K562 (cell line): ENCODE results near the gene BCAR3. TPM values are rescaled to one million over a fixed set of nuclear protein-coding genes. Genes with fewer than 3 reads are reported as not detected.

Experiments used
- ATAC-seq: fragments of 200-7000 bp; cut with Tn5 transposase; 3 replicates; pipeline ENCODE4 v1.9.1; 2020; ENCODE audit warnings: moderate library complexity
- BruUV-seq: library from RNA; stranded (reverse); fragments of 400-500 nt; replicated peaks from 2 replicates; lab custom pipeline; 2021; lab: Mats Ljungman, UMichigan
- CTCF ChIA-PET: fragments of 300-600 bp; formaldehyde crosslinking; extraction: SDS; loops from one replicate; lab custom pipeline; 2021; ENCODE audit warnings: low intra/inter-chr PET ratio; lab: Yijun Ruan, JAX
- POLR2A ChIA-PET: fragments of 300-600, 350-650 bp; sonication (Branson Sonifier 250); formaldehyde crosslinking; extraction: SDS; loops from one replicate; lab custom pipeline; 2021; ENCODE audit warnings: antibody characterized with exemption, inconsistent platforms; lab: Yijun Ruan, JAX
- DNase-seq, 4 experiments: peaks; one replicate each; pipeline versions ENCODE4 v3.0.0 to v3.0.0-alpha.2; 2011 to 2018; ENCODE audit warnings: low spot score in 3 of 4, mixed read lengths in 3 of 4; ENCODE audit errors: extremely low read depth in 1 of 4
- FAIRE-seq: peaks from 2 replicates; lab custom pipeline; 2011; peaks lifted over from hg19 to GRCh38; lab: Jason Lieb, UNC
- H2AFZ ChIP-seq: 2 replicates; pipeline ENCODE4 v1.6.0; 2011; ENCODE audit warnings: low read depth, low read length, control low read depth, inconsistent platforms
- H3K27ac ChIP-seq: fragments of 200-600 bp; 3 replicates; pipeline ENCODE4 v1.8.0; 2011; ENCODE audit warnings: low read depth, mild to moderate bottlenecking, control low read depth, inconsistent platforms, low read length, moderate library complexity, mixed read lengths; ENCODE audit errors: extremely low read depth
- H3K27me3 ChIP-seq, 2 experiments: fragments of 300-600 bp in 1 of 2; 2 replicates in 1 of 2; 3 replicates in 1 of 2; pipeline versions ENCODE4 v1.6.0 to v1.8.0; 2011; ENCODE audit warnings: inconsistent platforms in 2 of 2, low read length in 2 of 2, mild to moderate bottlenecking in 1 of 2, mixed read lengths in 1 of 2, moderate library complexity in 1 of 2; ENCODE audit not compliant: control insufficient read depth in 2 of 2, insufficient read depth in 2 of 2
- H3K36me3 ChIP-seq: fragments of 300-600 bp; 3 replicates; pipeline ENCODE4 v1.8.0; 2011; ENCODE audit warnings: mild to moderate bottlenecking, low read length, inconsistent platforms; ENCODE audit not compliant: control insufficient read depth, insufficient read depth
- H3K4me1 ChIP-seq, 2 experiments: fragments of 200-600 bp in 1 of 2; replicated peaks in 1 of 2; 2 replicates in 1 of 2; 3 replicates in 1 of 2; pipeline versions ENCODE4 v1.5.1 to v1.8.0; 2011; ENCODE audit warnings: inconsistent platforms in 2 of 2, low read length in 2 of 2, mild to moderate bottlenecking in 1 of 2, mixed read lengths in 1 of 2, moderate library complexity in 1 of 2; ENCODE audit not compliant: control insufficient read depth in 2 of 2, insufficient read depth in 2 of 2
- H3K4me2 ChIP-seq: 2 replicates; pipeline ENCODE4 v1.6.1; 2011; ENCODE audit warnings: low read length, control low read depth, inconsistent platforms, mixed read lengths; ENCODE audit not compliant: insufficient read depth
- H3K4me3 ChIP-seq: fragments of 200-600 bp; sonication (generic), shearing (Covaris generic); 2 replicates; pipeline ENCODE4 v1.5.1; 2016; ENCODE audit warnings: control low read depth, inconsistent platforms
- H3K79me2 ChIP-seq: fragments of 200-600 bp; 3 replicates; pipeline ENCODE4 v1.8.0; 2011; ENCODE audit warnings: low read length, inconsistent platforms; ENCODE audit not compliant: control insufficient read depth, insufficient read depth
- H3K9ac ChIP-seq, 2 experiments: 2 replicates each; pipeline versions ENCODE4 v1.6.0 to v1.6.1; 2011; ENCODE audit warnings: low read depth in 2 of 2, low read length in 2 of 2, control low read depth in 1 of 2, inconsistent platforms in 1 of 2, mild to moderate bottlenecking in 1 of 2, mixed read lengths in 1 of 2; ENCODE audit not compliant: insufficient read depth in 1 of 2
- H3K9me1 ChIP-seq: one replicate; pipeline ENCODE4 v1.6.0; 2011; ENCODE audit warnings: inconsistent platforms, mild to moderate bottlenecking, low read length, moderate library complexity; ENCODE audit not compliant: control insufficient read depth, insufficient read depth
- H3K9me3 ChIP-seq: replicated peaks from 2 replicates; pipeline ENCODE4 v1.5.1; 2011; ENCODE audit warnings: low read depth, low read length, inconsistent platforms; ENCODE audit not compliant: control insufficient read depth, insufficient read depth
- H4K20me1 ChIP-seq: replicated peaks from 2 replicates; pipeline ENCODE4 v1.6.1; 2011; ENCODE audit warnings: low read length, inconsistent platforms, mixed read lengths; ENCODE audit not compliant: control insufficient read depth, insufficient read depth
- ATF3 ChIP-seq, 2 experiments: fragments of 450-650 bp in 1 of 2; sonication (generic) in 1 of 2; formaldehyde crosslinking in 1 of 2; IDR thresholded peaks in 1 of 2; conservative IDR thresholded peaks in 1 of 2; 2 replicates each; pipeline versions ENCODE4 v1.6.1 to v1.8.1; 2016 to 2023; ENCODE audit warnings: mild to moderate bottlenecking in 2 of 2, moderate library complexity in 2 of 2, inconsistent platforms in 1 of 2, missing genetic modification reagents in 1 of 2
- CBFA2T3 ChIP-seq: fragments of 450-650 bp; IDR thresholded peaks from 2 replicates; pipeline ENCODE4 v1.6.1; 2017
- CREM ChIP-seq: IDR thresholded peaks from 2 replicates; pipeline ENCODE4 v1.6.1; 2014; ENCODE audit warnings: antibody characterized with exemption, low read depth
- MAZ ChIP-seq, 2 experiments: fragments of 450-650 bp in 1 of 2; sonication (generic) in 1 of 2; formaldehyde crosslinking; IDR thresholded peaks in 1 of 2; conservative IDR thresholded peaks in 1 of 2; 2 replicates each; pipeline versions ENCODE4 v1.4.0 to v1.5.0; 2020; ENCODE audit warnings: mild to moderate bottlenecking in 1 of 2, missing genetic modification reagents in 1 of 2
- POLR2G ChIP-seq: fragments of 200-400 bp; formaldehyde crosslinking; IDR thresholded peaks from 2 replicates; pipeline ENCODE4 v1.6.1; 2017; ENCODE audit warnings: low read depth, mild to moderate bottlenecking, antibody characterized with exemption, low read length, moderate library complexity
- RBFOX2 ChIP-seq: fragments of 200-400 bp; formaldehyde crosslinking; IDR thresholded peaks from 2 replicates; pipeline ENCODE4 v1.6.1; 2017; ENCODE audit warnings: low read depth, mild to moderate bottlenecking, low read length, moderate library complexity
- RFX5 ChIP-seq: IDR thresholded peaks from 2 replicates; pipeline ENCODE4 v1.6.1; 2011; ENCODE audit warnings: low read depth, mild to moderate bottlenecking, improper control_type of control experiment, low read length
- WGBS: fragments of 100-300 bp; shearing (Covaris generic); methylation state at CpG from one replicate; pipeline ENCODE4 v1.1.6; 2016; ENCODE audit warnings: low coverage, mixed read lengths; ENCODE audit not compliant: insufficient coverage; ENCODE audit errors: missing lambda C conversion rate; 5-methylcytosine and 5-hydroxymethylcytosine counted together
- in situ Hi-C: fragments of 300-500 bp; cut with MboI; formaldehyde crosslinking; loops from 4 replicates; pipeline ENCODE4 v1.15.0; 2018; ENCODE audit warnings: inconsistent platforms, mixed read lengths
- intact Hi-C: fragments of 100-400 bp; cut with micrococcal nuclease; formaldehyde crosslinking; loops from 2 replicates; pipeline ENCODE4 v1.14.2; 2022
- polyA plus RNA-seq, 8 experiments: library from polyadenylated mRNA; depleted of rRNA in 4 of 8; stranded (reverse) in 5 of 8; unstranded in 3 of 8; fragments of >200 nt; fragmentation: Nextera tagmentation in 2 of 8; fragmentation: Illumina TruSeq in 1 of 8; extraction: Ambion mirVana in 2 of 8; extraction: Trizol in 1 of 8; gene quantifications; 2 replicates each; pipeline versions ENCODE4 v1.2.1 to v1.2.3, GENCODE V29; 2011 to 2014; ENCODE audit warnings: inconsistent platforms in 1 of 8, missing spikeins in 1 of 8
- total RNA-seq, 7 experiments: library from RNA; depleted of rRNA in 6 of 7; stranded (reverse); fragments of >200 nt in 6 of 7; fragmentation: Illumina TruSeq in 2 of 7; extraction: Trizol in 2 of 7; gene quantifications; 2 replicates each; pipeline versions ENCODE4 v1.2.1 to v1.2.3, GENCODE V29; 2011 to 2021; ENCODE audit warnings: low replicate concordance in 1 of 7

BCAR3 gene
- total and polyA plus RNA-seq, 9 of the 15 experiments (the other 6 are each of a cell fraction or from before 2014, with no cell fraction given) = 1.8 to 6.3 (median 3.8) TPM

- no peaks in the 10 kb centered on the region for H3K9me1 ChIP-seq
- FAIRE-seq (no peak), DNase-seq (no peak), ATAC-seq (no peak)
- H3K79me2 ChIP-seq = no peaks in the 10 kb centered on the region
- intact Hi-C loops (no loop called here), in situ Hi-C loops (no loop called here)
- POLR2A ChIA-PET = no interaction called here
- CTCF ChIA-PET = no interaction called here
- no peak overlapping the region for H3K4me3 ChIP-seq
- TF ChIP-seq RFX5 = no peak
- TF ChIP-seq CREM = no peak
- TF ChIP-seq RBFOX2 = no peak
- no peak for TF ChIP-seq CBFA2T3
- TF ChIP-seq POLR2G = no peak
- no peak overlapping the region for H3K4me2 ChIP-seq
- no peaks in the 10 kb centered on the region for H3K9me3 ChIP-seq
- no peak overlapping the region for H3K27ac ChIP-seq
- no peaks in the 10 kb centered on the region for H3K27me3 ChIP-seq
- BruUV-seq = no TSS peak
- peaks cover 5% of the 10 kb centered on the region; the same call in 2 of the 3 replicates for H3K36me3 ChIP-seq
- H3K4me1 ChIP-seq = peaks cover 0 to 11% of the 10 kb centered on the region in 2 experiments; a peak in 3 of 5 replicates
- no peaks in the 10 kb centered on the region for H4K20me1 ChIP-seq
- H3K9ac ChIP-seq = no peak overlapping the region
- no peak overlapping the region for H2AFZ ChIP-seq
- 68% methylated on average over 4 of the region's 4 CpGs for WGBS
Measured at GRCh38 chr1:93549811-93550210, 131.8 kb downstream of the BCAR3 start.

GRCh38 chr1:93549131-93549530 lies 132.5 kb downstream of the BCAR3 start:
- DNase-seq = no peak
- Histone ChIP-seq H4K20me1 (no peaks in the 10 kb centered on the region), H3K36me3 (peaks cover 5% of the 10 kb centered on the region; the same call in 2 of the 3 replicates)
- TF ChIP-seq ATF3 (IDR thresholded peaks at IDR 0.05) = peak; percentile 24; the same call in 1 of the 2 replicates
- TF ChIP-seq ATF3 (CRISPR knock-in tag; conservative IDR thresholded peaks at IDR 0.05) = no peak
- no peak for TF ChIP-seq MAZ (CRISPR knock-in tag; conservative IDR thresholded peaks at IDR 0.05 in 1 of 2, IDR thresholded peaks at IDR 0.05 in 1 of 2)
- TF ChIP-seq, all 486 proteins: peak for 1
- Histone ChIP-seq H2AFZ (no peak overlapping the region), H3K4me1 (peaks cover 0 to 8% of the 10 kb centered on the region in 2 experiments; a peak in 3 of 5 replicates), H3K27ac (no peak overlapping the region), H3K27me3 (no peaks in the 10 kb centered on the region), H3K79me2 (no peaks in the 10 kb centered on the region), H3K9me3 (no peaks in the 10 kb centered on the region), H3K9me1 (no peaks in the 10 kb centered on the region), H3K9ac (no peak overlapping the region), H3K4me2 (no peak overlapping the region), H3K4me3 (no peak overlapping the region)
- POLR2A ChIA-PET = no interaction called here
- whole genome bisulfite sequencing = 38% methylated on average over 1 of the region's 1 CpG
- FAIRE-seq (no peak), ATAC-seq (no peak)
- intact Hi-C loops = no loop called here
- CTCF ChIA-PET = no interaction called here
- in situ Hi-C loops = no loop called here
- BruUV-seq = no TSS peak
